ENCODE measurements around the gene SKIL.

The SKIL gene

DNA sequence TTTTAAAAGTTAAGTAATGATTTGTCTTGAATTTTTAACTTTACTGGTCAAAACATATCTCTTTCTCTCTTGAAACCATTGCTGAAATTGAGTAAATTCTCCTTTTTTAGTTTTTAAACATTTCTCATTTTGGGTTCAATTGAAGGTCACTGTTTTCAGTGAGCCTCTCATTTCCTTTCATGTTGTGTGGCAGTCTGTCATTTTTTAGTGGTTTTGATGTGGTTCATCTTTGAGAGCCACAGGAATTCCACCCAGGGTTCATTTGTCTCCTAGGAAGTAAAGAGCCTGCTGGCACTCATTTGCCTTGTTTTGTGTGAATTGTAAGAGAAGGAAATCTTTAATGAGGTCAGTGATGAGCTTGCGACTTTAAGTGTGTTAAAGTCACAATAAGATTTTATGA lies 71.5 kb downstream of the SKIL start:
- TF ChIP-seq, protein P1, sequence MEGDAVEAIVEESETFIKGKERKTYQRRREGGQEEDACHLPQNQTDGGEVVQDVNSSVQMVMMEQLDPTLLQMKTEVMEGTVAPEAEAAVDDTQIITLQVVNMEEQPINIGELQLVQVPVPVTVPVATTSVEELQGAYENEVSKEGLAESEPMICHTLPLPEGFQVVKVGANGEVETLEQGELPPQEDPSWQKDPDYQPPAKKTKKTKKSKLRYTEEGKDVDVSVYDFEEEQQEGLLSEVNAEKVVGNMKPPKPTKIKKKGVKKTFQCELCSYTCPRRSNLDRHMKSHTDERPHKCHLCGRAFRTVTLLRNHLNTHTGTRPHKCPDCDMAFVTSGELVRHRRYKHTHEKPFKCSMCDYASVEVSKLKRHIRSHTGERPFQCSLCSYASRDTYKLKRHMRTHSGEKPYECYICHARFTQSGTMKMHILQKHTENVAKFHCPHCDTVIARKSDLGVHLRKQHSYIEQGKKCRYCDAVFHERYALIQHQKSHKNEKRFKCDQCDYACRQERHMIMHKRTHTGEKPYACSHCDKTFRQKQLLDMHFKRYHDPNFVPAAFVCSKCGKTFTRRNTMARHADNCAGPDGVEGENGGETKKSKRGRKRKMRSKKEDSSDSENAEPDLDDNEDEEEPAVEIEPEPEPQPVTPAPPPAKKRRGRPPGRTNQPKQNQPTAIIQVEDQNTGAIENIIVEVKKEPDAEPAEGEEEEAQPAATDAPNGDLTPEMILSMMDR (conservative IDR thresholded peaks at IDR 0.05): no peak
- TF ChIP-seq ZFX (IDR thresholded peaks at IDR 0.05): no peak
- no peak overlapping the region for H3K27ac ChIP-seq

DNA sequence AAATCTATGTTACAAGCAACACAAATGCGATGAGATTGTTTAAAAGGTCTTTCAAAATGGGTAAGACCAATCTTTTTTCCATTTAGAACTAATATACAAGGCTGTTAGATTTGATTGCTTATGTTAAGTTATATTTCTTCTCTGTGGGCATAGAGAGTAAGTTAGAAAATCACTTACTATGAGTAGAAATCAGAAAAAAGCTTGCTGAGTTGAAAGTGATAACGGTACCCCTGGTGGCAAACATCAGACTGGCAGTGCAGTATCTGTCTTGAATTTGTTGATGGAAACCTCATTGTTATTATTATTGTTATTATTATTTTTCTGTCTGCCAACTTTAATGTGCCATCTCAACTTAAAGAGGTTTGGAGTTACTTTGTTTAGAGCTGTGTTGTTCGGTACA lies 73.5 kb downstream of the SKIL start:
- TF ChIP-seq ZFX (IDR thresholded peaks at IDR 0.05): no peak
- TF ChIP-seq, protein P1 (conservative IDR thresholded peaks at IDR 0.05): no peak; the same call in 1 of the 2 replicates
- H3K27ac ChIP-seq: no peak overlapping the region

DNA sequence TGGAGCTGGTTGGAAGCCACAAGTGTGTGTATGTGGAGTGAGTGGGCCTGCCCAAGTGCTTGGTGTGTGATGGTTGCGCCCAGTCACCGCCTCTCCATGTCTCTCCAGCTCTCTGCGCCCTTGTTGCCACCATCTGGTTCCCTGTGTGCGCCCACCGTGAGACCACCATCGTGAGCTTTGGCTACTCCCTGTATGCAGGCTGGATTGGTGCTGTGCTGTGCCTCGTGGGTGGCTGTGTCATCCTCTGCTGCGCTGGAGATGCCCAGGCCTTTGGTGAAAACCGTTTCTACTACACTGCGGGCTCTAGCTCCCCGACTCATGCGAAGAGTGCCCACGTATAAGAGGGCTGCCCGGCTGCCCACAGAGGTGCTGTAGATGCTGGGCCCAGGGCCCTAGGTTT lies 74.9 kb downstream of the SKIL start:
- TF ChIP-seq, protein P1 (conservative IDR thresholded peaks at IDR 0.05): no peak
- H3K27ac ChIP-seq: no peak overlapping the region

DNA sequence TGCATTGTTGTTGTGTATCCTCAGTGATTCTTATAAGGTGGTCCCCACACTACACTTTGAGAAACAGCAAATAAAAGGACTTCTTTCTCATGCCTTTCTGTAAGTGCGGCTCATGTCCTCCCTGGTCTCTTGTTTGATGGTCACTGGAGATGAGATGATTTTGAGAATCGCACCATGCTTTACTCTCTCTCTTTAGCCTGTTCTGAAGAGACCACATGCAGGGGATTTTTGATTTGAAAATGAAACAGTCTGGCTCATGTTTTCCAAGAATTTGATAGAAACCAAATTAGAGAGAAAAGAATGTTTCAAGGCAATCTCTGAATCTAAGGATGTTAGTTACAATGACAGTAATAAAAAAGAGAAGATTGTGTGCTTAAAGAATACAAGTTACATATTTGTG lies 79.2 kb downstream of the SKIL start:
- no peak overlapping the region for H3K27ac ChIP-seq
- TF ChIP-seq, protein P1 (conservative IDR thresholded peaks at IDR 0.05): no peak
- TF ChIP-seq ZFX (IDR thresholded peaks at IDR 0.05): no peak

DNA sequence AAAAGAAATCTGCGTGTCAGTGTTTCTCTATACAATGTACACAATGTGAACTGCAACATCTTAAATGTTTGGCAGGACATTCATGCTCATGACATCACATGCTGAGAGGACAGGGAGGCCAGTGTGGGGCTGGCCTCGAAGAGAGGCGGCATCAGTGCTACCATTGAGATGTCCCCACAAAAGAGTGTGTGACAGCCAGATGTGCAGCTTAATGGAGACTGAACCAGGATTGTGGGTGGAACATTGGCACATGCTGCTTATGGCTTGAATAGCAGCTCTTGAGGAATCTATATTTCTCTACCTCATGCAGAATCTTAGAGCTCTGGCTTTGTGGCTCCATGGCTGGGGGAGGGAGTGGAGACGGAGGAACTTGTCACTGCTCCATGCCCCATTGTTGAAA lies 79.7 kb downstream of the SKIL start:
- H3K27ac ChIP-seq: no peak overlapping the region
- TF ChIP-seq ZFX (IDR thresholded peaks at IDR 0.05): no peak
- TF ChIP-seq, protein P1 (conservative IDR thresholded peaks at IDR 0.05): no peak

DNA sequence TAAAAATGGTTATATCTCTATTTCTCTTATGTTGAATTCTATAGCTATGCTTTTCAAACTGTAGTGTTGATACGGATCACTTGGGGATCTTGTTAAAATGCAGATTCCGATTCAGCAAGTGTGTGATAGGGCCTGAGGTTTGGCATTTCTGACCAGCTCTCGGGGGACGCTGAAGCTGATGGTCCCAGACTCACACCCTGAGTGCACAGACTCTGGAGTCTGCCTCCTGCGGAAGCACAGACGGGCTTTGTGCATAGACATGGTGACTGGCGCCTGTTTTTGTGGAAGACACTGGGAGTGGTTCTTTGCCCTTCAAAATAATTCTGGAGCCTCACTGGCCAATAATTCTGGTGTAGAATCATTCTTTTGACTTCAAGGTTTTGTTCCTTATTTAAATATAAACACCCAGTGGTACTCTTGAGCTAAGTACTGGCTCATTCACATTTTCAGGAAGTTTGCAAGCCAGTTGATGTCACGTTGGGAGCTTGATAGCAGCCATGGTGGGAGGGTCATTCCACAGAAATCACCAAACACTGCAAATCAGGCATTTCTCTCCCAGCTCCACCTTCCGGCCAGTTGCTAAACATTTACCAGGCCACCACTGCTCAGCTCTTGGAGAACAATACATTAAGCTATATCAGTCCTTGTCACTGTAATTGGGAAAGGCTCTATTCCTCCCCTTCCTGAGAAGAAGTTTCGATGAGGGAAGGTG lies 80.3 kb downstream of the SKIL start:
- no peak overlapping the region for H3K27ac ChIP-seq
- TF ChIP-seq, protein P1 (conservative IDR thresholded peaks at IDR 0.05): no peak
- TF ChIP-seq ZFX (IDR thresholded peaks at IDR 0.05): no peak

DNA sequence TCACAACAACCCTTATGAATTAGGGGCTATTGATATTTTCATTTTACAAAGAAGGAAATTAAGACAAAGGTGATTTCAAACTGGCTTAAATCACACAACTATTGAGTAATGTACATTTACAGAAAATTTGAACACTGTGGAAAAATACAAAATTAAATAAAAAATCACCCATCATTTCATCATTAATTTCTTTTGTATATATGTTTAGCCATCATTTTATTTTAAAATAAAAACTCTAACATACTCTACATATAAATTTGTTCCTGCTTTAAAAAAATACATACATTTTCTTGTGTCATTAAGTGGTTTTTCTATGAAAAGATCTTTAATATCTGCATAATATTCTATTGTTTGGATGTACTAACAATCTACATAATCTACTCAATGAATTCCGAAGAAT lies 81.3 kb downstream of the SKIL start:
- TF ChIP-seq, protein P1 (conservative IDR thresholded peaks at IDR 0.05): no peak
- no peak for TF ChIP-seq ZFX (IDR thresholded peaks at IDR 0.05)
- no peak overlapping the region for H3K27ac ChIP-seq

Data from C4-2B (cell line).